C4-2B (cell line): ENCODE data around the gene TSPAN4.

Experiments
- ZFX ChIP-seq: fragments of 450-650 bp; IDR thresholded peaks from 2 replicates; pipeline ENCODE4 v1.6.1; 2017
- TF ChIP-seq, protein P1 (sequence below): fragments of 450-650 bp; conservative IDR thresholded peaks from 2 replicates; pipeline ENCODE4 v1.5.1; 2017; ENCODE audit warnings: mild to moderate bottlenecking

- TF ChIP-seq, protein P1, sequence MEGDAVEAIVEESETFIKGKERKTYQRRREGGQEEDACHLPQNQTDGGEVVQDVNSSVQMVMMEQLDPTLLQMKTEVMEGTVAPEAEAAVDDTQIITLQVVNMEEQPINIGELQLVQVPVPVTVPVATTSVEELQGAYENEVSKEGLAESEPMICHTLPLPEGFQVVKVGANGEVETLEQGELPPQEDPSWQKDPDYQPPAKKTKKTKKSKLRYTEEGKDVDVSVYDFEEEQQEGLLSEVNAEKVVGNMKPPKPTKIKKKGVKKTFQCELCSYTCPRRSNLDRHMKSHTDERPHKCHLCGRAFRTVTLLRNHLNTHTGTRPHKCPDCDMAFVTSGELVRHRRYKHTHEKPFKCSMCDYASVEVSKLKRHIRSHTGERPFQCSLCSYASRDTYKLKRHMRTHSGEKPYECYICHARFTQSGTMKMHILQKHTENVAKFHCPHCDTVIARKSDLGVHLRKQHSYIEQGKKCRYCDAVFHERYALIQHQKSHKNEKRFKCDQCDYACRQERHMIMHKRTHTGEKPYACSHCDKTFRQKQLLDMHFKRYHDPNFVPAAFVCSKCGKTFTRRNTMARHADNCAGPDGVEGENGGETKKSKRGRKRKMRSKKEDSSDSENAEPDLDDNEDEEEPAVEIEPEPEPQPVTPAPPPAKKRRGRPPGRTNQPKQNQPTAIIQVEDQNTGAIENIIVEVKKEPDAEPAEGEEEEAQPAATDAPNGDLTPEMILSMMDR, result no peak
- no peak for TF ChIP-seq ZFX
Observed at GRCh38 chr11:792873-793272, 49.8 kb upstream of the TSPAN4 start.
